H1 (cell line): ENCODE data around the gene UQCR10. TPM values are rescaled to one million over a fixed set of nuclear protein-coding genes. Genes with fewer than 3 reads are reported as not detected.

ENCODE experiments used
- CTCF ChIA-PET: fragments of 300-600 bp; sonication (Branson Sonifier 250); formaldehyde crosslinking; loops from one replicate; lab custom pipeline; 2021; ENCODE audit not compliant: partially characterized antibody; lab: Charles Lee
- POLR2A ChIA-PET: fragments of 300-600 bp; sonication (Branson Sonifier 250); formaldehyde crosslinking; loops from one replicate; lab custom pipeline; 2021; ENCODE audit warnings: inconsistent platforms; ENCODE audit not compliant: partially characterized antibody; lab: Charles Lee
- DNase-seq, 2 experiments: peaks; one replicate each; pipeline versions ENCODE4 v3.0.0 to v3.0.0-alpha.2; 2010 to 2022; ENCODE audit warnings: low spot score in 2 of 2, low read depth in 1 of 2, mixed read lengths in 1 of 2
- FAIRE-seq: peaks from 2 replicates; lab custom pipeline; 2011; peaks lifted over from hg19 to GRCh38; lab: Jason Lieb, UNC
- H2AFZ ChIP-seq: 2 replicates; pipeline ENCODE4 v1.8.1; 2012; ENCODE audit warnings: low read length, inconsistent platforms
- H2AK5ac ChIP-seq: 2 replicates; pipeline ENCODE4 v1.6.1; 2013; ENCODE audit warnings: low read depth, low read length
- H2BK120ac ChIP-seq: replicated peaks from 2 replicates; pipeline ENCODE3; 2013; ENCODE audit warnings: low read depth, low read length, inconsistent platforms
- H2BK12ac ChIP-seq: 2 replicates; pipeline ENCODE4 v1.6.1; 2013; ENCODE audit warnings: low read depth, low read length
- H2BK15ac ChIP-seq: 2 replicates; pipeline ENCODE4 v1.6.1; 2013; ENCODE audit warnings: low read length
- H2BK20ac ChIP-seq: 2 replicates; pipeline ENCODE4 v1.6.1; 2013; ENCODE audit warnings: low read length
- H2BK5ac ChIP-seq: 2 replicates; pipeline ENCODE4 v1.6.1; 2013; ENCODE audit warnings: low read depth, low read length
- H3K14ac ChIP-seq: 2 replicates; pipeline ENCODE4 v1.6.1; 2013; ENCODE audit warnings: inconsistent platforms; ENCODE audit not compliant: insufficient read length
- H3K18ac ChIP-seq: 2 replicates; pipeline ENCODE4 v1.6.1; 2013; ENCODE audit warnings: low read length; ENCODE audit errors: extremely low read depth
- H3K23ac ChIP-seq: 2 replicates; pipeline ENCODE4 v1.6.1; 2013; ENCODE audit warnings: inconsistent platforms; ENCODE audit not compliant: insufficient read length
- H3K23me2 ChIP-seq: 2 replicates; pipeline ENCODE4 v1.6.1; 2013; ENCODE audit warnings: low read depth, low read length
- H3K27ac ChIP-seq: 2 replicates; pipeline ENCODE4 v1.6.1; 2011; ENCODE audit warnings: low read depth, low read length, inconsistent platforms
- H3K27me3 ChIP-seq, 4 experiments: replicated peaks in 1 of 4; 1 replicate in 1 of 4; 2 replicates in 3 of 4; pipeline versions ENCODE4 v1.6.1 to v1.8.1; 2011 to 2013; ENCODE audit warnings: low read length in 3 of 4, mild to moderate bottlenecking in 3 of 4, inconsistent platforms in 2 of 4, mixed read lengths in 2 of 4, moderate library complexity in 1 of 4; ENCODE audit not compliant: control insufficient read depth in 3 of 4, insufficient read depth in 3 of 4; ENCODE audit errors: extremely low read depth in 1 of 4
- H3K36me3 ChIP-seq, 4 experiments: 2 replicates each; pipeline versions ENCODE4 v1.6.1 to v1.8.1; 2011 to 2013; ENCODE audit warnings: mild to moderate bottlenecking in 4 of 4, low read length in 3 of 4, moderate library complexity in 2 of 4, control low read depth in 1 of 4, inconsistent platforms in 1 of 4; ENCODE audit not compliant: insufficient read depth in 4 of 4, control insufficient read depth in 2 of 4
- H3K4ac ChIP-seq: replicated peaks from 2 replicates; pipeline ENCODE3; 2013; ENCODE audit warnings: low read length, low read depth, mixed read lengths, inconsistent platforms; ENCODE audit not compliant: insufficient read length
- H3K4me1 ChIP-seq, 4 experiments: replicated peaks in 1 of 4; 1 replicate in 1 of 4; 2 replicates in 3 of 4; pipeline versions ENCODE4 v1.6.1 to v1.8.1; 2011 to 2013; ENCODE audit warnings: low read length in 3 of 4, inconsistent platforms in 2 of 4, mixed read lengths in 1 of 4; ENCODE audit not compliant: insufficient read depth in 4 of 4, control insufficient read depth in 3 of 4
- H3K4me2 ChIP-seq, 2 experiments: 2 replicates each; pipeline versions ENCODE4 v1.6.1 to v1.8.1; 2011 to 2013; ENCODE audit warnings: low read depth in 2 of 2, low read length in 2 of 2, control low read depth in 1 of 2, inconsistent platforms in 1 of 2, mild to moderate bottlenecking in 1 of 2; ENCODE audit not compliant: insufficient read depth in 1 of 2
- H3K4me3 ChIP-seq, 4 experiments: fragments of 200-600, 300-600 bp in 1 of 4; sonication (generic), shearing (Covaris generic), sonication (Bioruptor Twin) in 1 of 4; 2 replicates each; pipeline versions ENCODE4 v1.5.1 to v1.8.1; 2011 to 2016; ENCODE audit warnings: low read length in 4 of 4, low read depth in 3 of 4, control low read depth in 2 of 4, inconsistent platforms in 2 of 4, mild to moderate bottlenecking in 2 of 4, mixed read lengths in 1 of 4, moderate library complexity in 1 of 4; ENCODE audit not compliant: insufficient read depth in 2 of 4; ENCODE audit errors: extremely low read depth in 1 of 4
- H3K56ac ChIP-seq: replicated peaks from 2 replicates; pipeline ENCODE3; 2013; ENCODE audit warnings: low read depth, mild to moderate bottlenecking, mixed read lengths, low read length, inconsistent platforms; ENCODE audit not compliant: insufficient read length
- H3K79me1 ChIP-seq: 2 replicates; pipeline ENCODE4 v1.6.1; 2013; ENCODE audit warnings: low read depth, low read length, control low read depth
- H3K79me2 ChIP-seq, 2 experiments: 2 replicates each; pipeline versions ENCODE4 v1.6.1 to v1.8.1; 2012 to 2013; ENCODE audit warnings: low read length in 2 of 2, mild to moderate bottlenecking in 2 of 2, inconsistent platforms in 1 of 2; ENCODE audit not compliant: insufficient read depth in 2 of 2, control insufficient read depth in 1 of 2
- H3K9ac ChIP-seq, 4 experiments: replicated peaks in 1 of 4; 1 replicate in 1 of 4; 2 replicates in 3 of 4; pipeline versions ENCODE4 v1.6.1 to v1.8.1; 2011 to 2013; ENCODE audit warnings: low read depth in 3 of 4, low read length in 3 of 4, control low read depth in 2 of 4, mild to moderate bottlenecking in 2 of 4, moderate library complexity in 2 of 4, inconsistent platforms in 1 of 4; ENCODE audit errors: extremely low read depth in 1 of 4
- H3K9me3 ChIP-seq, 2 experiments: 2 replicates each; pipeline versions ENCODE4 v1.6.1 to v1.8.1; 2012 to 2013; ENCODE audit warnings: mild to moderate bottlenecking in 2 of 2, moderate library complexity in 2 of 2, control low read depth in 1 of 2, inconsistent platforms in 1 of 2, low read depth in 1 of 2, low read length in 1 of 2, mixed read lengths in 1 of 2; ENCODE audit not compliant: insufficient read depth in 2 of 2
- H4K20me1 ChIP-seq, 2 experiments: replicated peaks in 1 of 2; 2 replicates each; pipeline versions ENCODE3 to v1.8.1; 2011 to 2013; ENCODE audit warnings: inconsistent platforms in 2 of 2, low read length in 2 of 2, mild to moderate bottlenecking in 1 of 2; ENCODE audit not compliant: insufficient read depth in 2 of 2, control insufficient read depth in 1 of 2
- H4K5ac ChIP-seq: 2 replicates; pipeline ENCODE4 v1.6.1; 2013; ENCODE audit warnings: low read length, low read depth, mixed read lengths, inconsistent platforms; ENCODE audit not compliant: insufficient read length
- H4K8ac ChIP-seq: 2 replicates; pipeline ENCODE4 v1.8.0; 2013; ENCODE audit warnings: mild to moderate bottlenecking, moderate library complexity, low read length, inconsistent platforms; ENCODE audit not compliant: insufficient read depth; ENCODE audit errors: extremely low read depth
- H4K91ac ChIP-seq: replicated peaks from 2 replicates; pipeline ENCODE3; 2013; ENCODE audit warnings: low read length, mixed read lengths, inconsistent platforms; ENCODE audit not compliant: insufficient read length
- BACH1 ChIP-seq: IDR thresholded peaks from 2 replicates; pipeline ENCODE4 v1.6.1; 2012; ENCODE audit warnings: low read length, improper control_type of control experiment
- CBX5 ChIP-seq: fragments of 300-800, 300-1000 bp; sonication (generic); IDR thresholded peaks from 2 replicates; pipeline ENCODE4 v1.7.1; 2016; ENCODE audit warnings: antibody characterized with exemption, low read length, low read depth
- CBX8 ChIP-seq: fragments of 300-800, 300-1000 bp; sonication (generic); IDR thresholded peaks from 2 replicates; pipeline ENCODE4 v1.7.1; 2016; ENCODE audit warnings: low read depth, low read length, borderline replicate concordance
- EZH2 ChIP-seq: fragments of 200-600 bp; sonication (generic); IDR thresholded peaks from 2 replicates; pipeline ENCODE4 v1.7.1; 2012; ENCODE audit warnings: low read depth, mild to moderate bottlenecking, moderate library complexity, low read length, inconsistent platforms; ENCODE audit not compliant: severe bottlenecking
- GTF2F1 ChIP-seq: IDR thresholded peaks from 2 replicates; pipeline ENCODE4 v1.6.1; 2012; ENCODE audit warnings: low read depth, low read length, improper control_type of control experiment, borderline replicate concordance
- PHF8 ChIP-seq: fragments of 200-600 bp; sonication (generic); conservative IDR thresholded peaks from 2 replicates; pipeline ENCODE4 v1.7.1; 2012; ENCODE audit warnings: low read depth, mild to moderate bottlenecking, inconsistent platforms, low read length, moderate library complexity
- SRF ChIP-seq: IDR thresholded peaks from 2 replicates; pipeline ENCODE4 v1.6.1; 2011; ENCODE audit warnings: mild to moderate bottlenecking, low read depth, low read length, moderate library complexity
- WGBS, 2 experiments: shearing (Covaris generic) in 1 of 2; methylation state at CpG; one replicate each; pipeline versions ENCODE4 v1.1.6 to v1.1.7; 2013 to 2015; ENCODE audit warnings: low lambda C conversion rate in 2 of 2, mixed read lengths in 2 of 2, inconsistent platforms in 1 of 2, low coverage in 1 of 2, missing lambda C conversion rate in 1 of 2; ENCODE audit not compliant: insufficient replicate concordance in 2 of 2, insufficient coverage in 1 of 2, insufficient read length in 1 of 2; ENCODE audit errors: extremely low coverage in 1 of 2, missing lambda C conversion rate in 1 of 2; 5-methylcytosine and 5-hydroxymethylcytosine counted together
- polyA plus RNA-seq, 7 experiments: library from polyadenylated mRNA; depleted of rRNA in 3 of 7; stranded (reverse) in 5 of 7; unstranded in 2 of 7; fragments of >200 nt in 5 of 7; fragments of 200-250 nt in 2 of 7; gene quantifications; 1 replicate in 5 of 7; 2 replicates in 1 of 7; 4 replicates in 1 of 7; pipeline versions ENCODE4 v1.2.1 to v1.2.3, GENCODE V29; 2011 to 2013; ENCODE audit warnings: missing spikeins in 2 of 7, mixed read lengths in 2 of 7
- total RNA-seq: library from RNA; stranded (reverse); fragmentation: NEBNext Ultra II Directional; extraction: Animal tissue kit (Norgen Biotek cat#: 25700); gene quantifications from 2 replicates; pipeline ENCODE4 v1.2.1, GENCODE V29; 2021

UQCR10 gene
- total and polyA plus RNA-seq, 2 of the 8 experiments (the other 6 are each of a cell fraction or from before 2014, with no cell fraction given), result 102 to 260 TPM

DNA sequence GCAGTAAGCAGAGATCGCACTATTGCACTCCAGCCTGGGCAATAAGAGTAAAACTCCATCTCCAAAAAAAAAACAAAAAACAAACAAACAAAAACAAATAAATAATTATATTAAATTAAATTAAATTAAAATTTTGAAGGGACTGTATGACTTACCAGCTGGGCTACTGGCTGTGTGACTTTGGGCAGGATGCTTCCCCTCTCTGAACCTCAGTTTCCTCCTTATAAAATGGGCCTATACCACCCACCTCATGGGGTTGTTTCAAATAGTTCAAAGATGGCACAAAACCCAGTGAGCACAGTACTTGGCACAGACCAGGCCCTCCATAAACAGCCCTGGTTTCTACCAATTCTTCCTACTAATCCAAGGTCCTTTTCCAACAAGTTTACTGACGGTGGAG, 36.0 kb downstream of the UQCR10 start:
- ChIA-PET CTCF (interaction anchor here (0.6 to 2.1 kb wide), 6 partner anchors 8 to 201 kb away, joined by 3 to 7 read pairs (median 4); no protein-coding TSS in a partner anchor), POLR2A (no interaction called here)
- Histone ChIP-seq H3K4ac (no peak overlapping the region), H3K14ac (no peak overlapping the region), H4K8ac (no peak overlapping the region), H3K18ac (no peak overlapping the region), H2BK12ac (no peak overlapping the region), H3K9me3 (no peaks in the 10 kb centered on the region), H3K79me1 (no peaks in the 10 kb centered on the region), H3K36me3 (peaks cover 10 to 51% (median 26%) of the 10 kb centered on the region in 4 experiments; a peak in 6 of 8 replicates), H2AFZ (no peak overlapping the region), H3K4me1 (peaks cover 0 to 3% (median 0%) of the 10 kb centered on the region in 4 experiments; a peak in 1 of 7 replicates), H4K91ac (no peak overlapping the region), H3K23ac (no peak overlapping the region), H2BK20ac (no peak overlapping the region), H3K27me3 (no peaks in the 10 kb centered on the region), H2BK15ac (no peak overlapping the region), H4K5ac (no peak overlapping the region), H3K23me2 (no peaks in the 10 kb centered on the region), H3K4me3 (no peak overlapping the region), H4K20me1 (peaks cover 0 to 5% of the 10 kb centered on the region in 2 experiments), H2AK5ac (no peak overlapping the region), H3K79me2 (no peaks in the 10 kb centered on the region), H3K27ac (no peak overlapping the region), H2BK120ac (no peak overlapping the region), H3K56ac (no peak overlapping the region), H3K9ac (no peak overlapping the region), H3K4me2 (no peak overlapping the region), H2BK5ac (no peak overlapping the region)
- TF ChIP-seq BACH1 (no peak), CBX8 (no peak), EZH2 (no peak), PHF8 (no peak), CBX5 (no peak), SRF (no peak), GTF2F1 (no peak)
- WGBS, 2 experiments, result 89% methylated on average over 2 of the region's 2 CpGs; no CpG with 5 or more reads in 1 of the 2 experiments
- FAIRE-seq (no peak), DNase-seq (no peak)
